HL-60 (cell line): ENCODE data around the gene FAM3A.
"Not testable (repeated sequence)": the region's sequence is repeated elsewhere in the genome, so short reads cannot be mapped to it uniquely, and the experiment has no call there.

Experiments used
- DNase-seq, 2 experiments: peaks; one replicate each; pipeline ENCODE4 v3.0.0-alpha.2; 2010 to 2020; ENCODE audit warnings: low read depth in 1 of 2, low spot score in 1 of 2
- H3K27ac ChIP-seq: fragments of 250-450 bp; sonication (Bioruptor Pico); replicated peaks from 2 replicates; pipeline ENCODE4 v1.5.1; 2020; ENCODE audit warnings: mild to moderate bottlenecking, moderate library complexity
- H3K27me3 ChIP-seq: fragments of 250-450 bp; sonication (Bioruptor Pico); 2 replicates; pipeline ENCODE4 v1.5.1; 2021; ENCODE audit warnings: mild to moderate bottlenecking, moderate library complexity; ENCODE audit not compliant: insufficient read depth, poor library complexity, severe bottlenecking
- H3K4me3 ChIP-seq: replicated peaks from 2 replicates; pipeline ENCODE4 v1.5.1; 2011; ENCODE audit warnings: mild to moderate bottlenecking, control low read depth, low read length; ENCODE audit not compliant: insufficient read depth
- CTCF ChIP-seq: IDR thresholded peaks from one replicate; pipeline ENCODE4 v1.5.1; 2011; ENCODE audit warnings: low read length, control low read depth, inconsistent platforms; ENCODE audit not compliant: insufficient read depth
- GABPA ChIP-seq: IDR thresholded peaks from 2 replicates; pipeline ENCODE4 v1.6.1; 2012; ENCODE audit warnings: low read depth
- POLR2AphosphoS5 ChIP-seq: IDR thresholded peaks from 2 replicates; pipeline ENCODE4 v1.6.1; 2012; ENCODE audit warnings: low read depth
- REST ChIP-seq: IDR thresholded peaks from 2 replicates; pipeline ENCODE4 v1.6.1; 2012; ENCODE audit warnings: low read depth; ENCODE audit not compliant: insufficient replicate concordance
- SPI1 ChIP-seq: IDR thresholded peaks from 2 replicates; pipeline ENCODE4 v1.6.1; 2012; ENCODE audit warnings: low read depth, mild to moderate bottlenecking, borderline replicate concordance

The FAM3A gene

GRCh38 chrX:154541589-154541895, 25.5 kb upstream of the FAM3A start:
- TF ChIP-seq CTCF (no peak), GABPA (no peak), POLR2AphosphoS5 (no peak)
- DNase-seq = no peak
- H3K27ac ChIP-seq = peak overlapping the region; percentile 82
- no peaks in the 10 kb centered on the region for H3K27me3 ChIP-seq
- no peak overlapping the region for H3K4me3 ChIP-seq

GRCh38 chrX:154540897-154541535, 25.0 kb upstream of the FAM3A start:
- no peak overlapping the region for H3K4me3 ChIP-seq

GRCh38 chrX:154540365-154540764, 24.3 kb upstream of the FAM3A start:
- H3K4me3 ChIP-seq, H3K27ac ChIP-seq, DNase-seq: not testable (repeated sequence)

More at GRCh38 chrX:154540897-154541535, 25.0 kb upstream of the FAM3A start:
- no peak for TF ChIP-seq REST
- no peak for TF ChIP-seq GABPA
- no peak for TF ChIP-seq SPI1
- no peak for TF ChIP-seq CTCF
- TF ChIP-seq POLR2AphosphoS5 = no peak
- Histone ChIP-seq H3K27me3 (no peaks in the 10 kb centered on the region), H3K27ac (peak overlapping the region; percentile 82)
- no peak for DNase-seq

GRCh38 chrX:154539077-154539476, 23.0 kb upstream of the FAM3A start:
- DNase-seq = no peak
- Histone ChIP-seq H3K27ac (no peak overlapping the region), H3K27me3 (no peaks in the 10 kb centered on the region), H3K4me3 (no peak overlapping the region)
- TF ChIP-seq SPI1 (no peak), REST (no peak), CTCF (no peak), POLR2AphosphoS5 (no peak), GABPA (no peak)

More at GRCh38 chrX:154540365-154540764, 24.3 kb upstream of the FAM3A start:
- H3K27me3 ChIP-seq = not testable (repeated sequence)
